ENCODE data around the gene NEUROD2.

NEUROD2 gene

DNA sequence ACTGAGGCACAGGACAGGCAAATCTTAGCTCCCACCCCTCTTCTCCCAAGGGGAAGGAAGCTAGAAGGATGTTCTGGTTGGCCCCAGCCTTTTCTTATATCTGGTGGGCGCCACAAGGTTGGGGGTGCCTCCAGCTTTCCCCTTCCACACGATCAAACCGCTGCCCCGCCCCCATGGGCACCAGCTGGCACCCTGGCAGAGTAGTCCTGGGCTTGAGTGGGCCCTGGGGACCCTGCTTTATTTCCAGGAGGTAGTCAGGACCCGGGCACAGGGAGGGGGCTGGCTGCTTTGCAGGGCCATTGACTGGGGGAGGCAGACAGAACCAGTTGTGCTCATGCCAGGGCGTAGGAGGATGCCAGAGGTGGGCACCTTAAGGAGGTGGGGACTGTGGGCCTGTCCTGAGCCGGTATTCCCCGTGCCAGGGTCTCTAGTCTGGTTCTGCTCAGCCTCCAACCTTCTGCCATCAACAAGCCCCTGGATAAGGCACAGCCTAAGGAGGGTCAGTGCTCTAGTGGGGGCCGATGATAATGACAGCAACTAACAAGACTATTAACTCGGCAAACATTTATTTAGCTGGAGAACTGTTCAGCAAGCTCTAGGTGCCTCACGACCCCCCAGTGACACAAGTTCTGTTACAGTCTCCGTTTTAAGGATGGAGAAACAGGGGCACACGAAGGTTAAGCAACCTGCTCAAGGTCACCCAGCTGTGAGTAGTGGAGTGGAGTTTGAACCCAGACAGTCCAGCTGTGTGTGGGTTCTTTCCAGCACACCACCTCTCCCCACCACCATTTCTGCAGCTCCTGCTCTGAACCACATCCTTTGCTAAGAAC, 11.5 kb upstream of the NEUROD2 start:
- no peak for DNase-seq (ENCODE audit: low read depth)

DNA sequence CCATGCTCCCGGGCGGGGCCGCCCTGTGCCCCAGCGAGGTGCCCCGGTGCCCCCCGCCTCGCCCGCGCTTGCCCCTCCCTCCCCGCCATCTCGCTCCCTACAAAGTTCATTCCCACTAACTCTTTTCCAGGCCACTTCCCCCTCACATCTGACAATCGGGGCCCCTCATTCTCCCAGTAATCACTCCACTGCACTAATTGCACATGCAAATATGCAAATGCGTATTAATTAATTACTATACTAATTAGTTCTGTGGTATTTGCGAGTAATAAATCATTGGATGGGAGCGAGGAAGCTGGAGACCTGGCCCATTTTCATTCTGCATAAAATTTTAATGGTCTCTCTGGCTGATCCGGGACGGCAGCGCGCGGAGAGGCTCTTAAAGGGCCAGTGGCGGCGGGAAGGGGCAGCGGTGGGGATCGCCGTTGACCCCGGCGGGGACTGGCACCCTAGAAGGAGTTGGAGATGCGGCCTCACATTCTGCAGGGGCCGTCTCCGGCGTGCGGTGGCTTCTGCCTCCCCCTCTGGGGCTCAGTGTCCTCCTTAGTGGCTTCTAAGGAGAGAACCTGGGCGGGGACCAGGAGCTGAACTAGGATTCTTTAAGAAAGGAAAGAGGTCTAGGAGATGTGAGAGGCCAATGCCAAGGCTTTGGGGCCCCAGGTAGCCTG, 10.7 kb upstream of the NEUROD2 start:
- DNase-seq (ENCODE audit: low read depth) = no peak

- peak; percentile 17 for DNase-seq (ENCODE audit: low read depth)
Measured at GRCh38 chr17:39617446-39618245, 9.9 kb upstream of the NEUROD2 start.

DNA sequence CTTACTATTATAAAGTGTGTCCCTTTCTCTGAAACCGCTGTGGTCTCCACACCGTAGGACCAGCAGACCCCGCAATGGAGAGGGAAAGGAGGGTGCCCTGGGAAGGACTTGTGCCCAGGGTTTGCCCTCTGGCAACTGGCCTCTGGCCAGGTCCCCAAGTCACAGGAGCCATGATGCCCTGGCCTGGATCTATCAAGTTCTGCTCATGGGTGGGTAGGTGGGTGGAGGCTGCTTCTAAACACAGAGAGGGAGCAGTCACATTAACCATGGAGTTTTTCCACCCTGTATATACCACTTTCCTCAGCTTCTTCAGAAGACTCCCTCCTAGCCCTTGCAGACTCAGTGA, 9.4 kb upstream of the NEUROD2 start:
- DNase-seq (ENCODE audit: low read depth) = no peak

GRCh38 chr17:39615434-39615833, 7.7 kb upstream of the NEUROD2 start:
- DNase-seq (ENCODE audit: low read depth) = no peak

GRCh38 chr17:39614545-39615157, 6.9 kb upstream of the NEUROD2 start:
- DNase-seq (ENCODE audit: low read depth) = no peak

DNA sequence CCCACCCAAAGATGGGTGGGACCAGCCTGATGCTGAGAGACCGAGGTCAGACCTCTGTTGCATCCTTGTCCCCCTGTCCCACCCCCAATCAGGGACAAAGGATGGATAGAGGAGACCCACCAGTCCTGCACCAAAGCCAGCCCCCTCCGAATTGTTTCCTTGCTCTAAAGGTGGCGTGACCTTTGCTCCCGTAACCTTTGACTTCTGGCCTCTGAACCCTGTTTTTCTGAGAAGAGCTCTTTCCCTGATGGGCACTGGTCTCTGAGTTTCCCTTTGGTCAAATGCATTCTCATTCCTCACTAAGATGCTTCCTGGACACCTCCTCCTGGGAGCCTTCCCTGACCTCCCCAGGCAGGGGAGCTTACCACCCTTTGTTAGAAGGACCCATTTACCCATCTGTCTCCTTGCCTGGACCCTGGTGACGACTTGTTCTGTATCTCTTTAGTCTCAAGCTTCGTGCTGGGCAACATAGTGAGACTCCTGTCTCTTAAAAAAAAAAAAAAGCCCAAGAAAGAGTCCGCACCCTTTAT, 5.3 kb upstream of the NEUROD2 start:
- no peak for DNase-seq (ENCODE audit: low read depth)

- DNase-seq (ENCODE audit: low read depth) = no peak
Measured at GRCh38 chr17:39612291-39612894, 4.7 kb upstream of the NEUROD2 start.

GRCh38 chr17:39611401-39612112, 3.8 kb upstream of the NEUROD2 start:
- DNase-seq (ENCODE audit: low read depth) = no peak

GRCh38 chr17:39609416-39610025, 1.8 kb upstream of the NEUROD2 start:
- DNase-seq (ENCODE audit: low read depth) = no peak

DNA sequence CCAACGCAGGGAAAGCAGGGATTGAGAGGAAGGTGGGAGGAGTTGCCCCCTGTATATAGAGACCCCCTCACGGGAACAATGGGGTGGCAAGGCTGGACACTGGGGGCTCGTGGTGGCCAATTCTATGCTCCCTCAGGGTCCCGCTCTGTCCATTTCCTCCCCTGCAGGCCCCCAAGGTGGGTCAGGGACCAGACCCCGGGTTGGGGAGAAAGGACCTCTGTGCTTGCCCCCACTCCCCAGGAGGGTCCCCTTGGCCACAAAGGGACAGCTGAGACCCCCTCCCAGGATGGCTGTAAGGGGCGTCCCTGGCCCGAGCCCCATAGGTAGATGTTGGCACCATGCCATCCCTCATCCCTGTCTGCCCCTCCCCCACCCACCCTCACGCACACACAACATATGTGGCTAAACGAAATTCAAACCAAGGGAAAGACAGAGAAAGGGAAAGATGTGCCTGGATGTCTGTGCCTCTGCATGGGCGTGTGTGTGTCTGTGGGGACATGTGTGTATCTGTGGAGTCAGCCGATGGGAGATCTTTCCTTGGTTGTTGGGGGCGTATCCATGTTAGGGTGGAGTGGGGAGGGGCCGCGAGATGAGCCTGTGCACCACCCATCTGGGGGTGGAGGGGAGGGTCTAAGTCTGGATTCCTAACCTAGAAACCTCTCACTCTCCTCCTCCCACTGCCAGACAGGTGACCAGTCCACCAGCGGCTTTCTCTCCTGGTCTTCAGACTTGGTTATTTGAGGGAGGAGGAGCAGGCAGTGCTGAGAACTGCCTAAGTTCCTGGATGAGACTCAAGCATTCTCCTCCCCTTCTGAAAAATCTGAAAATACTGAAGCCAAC, 642 bp upstream of the NEUROD2 start:
- no peak for DNase-seq (ENCODE audit: low read depth)

DNA sequence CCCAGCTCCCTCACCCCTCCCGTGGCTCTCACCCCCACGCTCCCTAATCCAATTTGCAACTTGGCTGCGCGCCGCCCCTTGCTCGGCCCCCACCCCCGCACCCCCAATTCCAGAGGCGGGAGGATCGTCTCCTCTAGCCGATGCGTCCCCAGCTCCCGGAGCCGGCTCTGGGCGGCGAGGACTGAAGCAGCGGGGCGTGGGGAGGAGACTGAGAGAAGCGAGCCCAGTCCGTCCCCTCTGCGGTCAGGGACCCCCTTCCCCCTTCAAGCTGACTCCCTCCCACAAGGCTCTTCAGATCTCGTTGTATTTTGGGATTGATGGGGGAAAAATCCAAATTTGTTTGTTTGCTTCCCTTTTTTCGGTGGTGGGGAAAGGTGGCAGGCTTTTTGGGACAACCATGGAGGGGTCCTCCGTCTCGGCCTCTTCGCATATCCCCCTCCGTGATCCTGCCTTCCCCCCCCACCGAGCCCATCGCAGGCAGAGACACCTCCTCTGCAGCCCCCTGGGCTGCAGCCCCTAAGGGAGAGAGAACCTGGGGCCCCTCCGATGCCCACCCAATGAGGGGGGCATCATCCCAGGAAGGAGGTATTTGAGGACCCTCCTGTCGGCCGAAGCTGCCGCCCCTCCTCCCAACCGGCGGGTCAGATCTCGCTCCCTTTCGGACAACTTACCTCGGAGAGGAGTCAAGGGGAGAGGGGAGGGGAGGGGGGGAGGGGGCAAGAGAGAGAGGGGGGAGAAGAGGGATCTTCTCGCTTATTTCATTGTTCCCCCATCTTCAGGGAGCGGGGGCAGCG, 466 bp downstream of the NEUROD2 start:
- DNase-seq (ENCODE audit: low read depth) = no peak

- DNase-seq (ENCODE audit: low read depth) = no peak
Measured at GRCh38 chr17:39606434-39607056, 1.2 kb downstream of the NEUROD2 start.

DNA sequence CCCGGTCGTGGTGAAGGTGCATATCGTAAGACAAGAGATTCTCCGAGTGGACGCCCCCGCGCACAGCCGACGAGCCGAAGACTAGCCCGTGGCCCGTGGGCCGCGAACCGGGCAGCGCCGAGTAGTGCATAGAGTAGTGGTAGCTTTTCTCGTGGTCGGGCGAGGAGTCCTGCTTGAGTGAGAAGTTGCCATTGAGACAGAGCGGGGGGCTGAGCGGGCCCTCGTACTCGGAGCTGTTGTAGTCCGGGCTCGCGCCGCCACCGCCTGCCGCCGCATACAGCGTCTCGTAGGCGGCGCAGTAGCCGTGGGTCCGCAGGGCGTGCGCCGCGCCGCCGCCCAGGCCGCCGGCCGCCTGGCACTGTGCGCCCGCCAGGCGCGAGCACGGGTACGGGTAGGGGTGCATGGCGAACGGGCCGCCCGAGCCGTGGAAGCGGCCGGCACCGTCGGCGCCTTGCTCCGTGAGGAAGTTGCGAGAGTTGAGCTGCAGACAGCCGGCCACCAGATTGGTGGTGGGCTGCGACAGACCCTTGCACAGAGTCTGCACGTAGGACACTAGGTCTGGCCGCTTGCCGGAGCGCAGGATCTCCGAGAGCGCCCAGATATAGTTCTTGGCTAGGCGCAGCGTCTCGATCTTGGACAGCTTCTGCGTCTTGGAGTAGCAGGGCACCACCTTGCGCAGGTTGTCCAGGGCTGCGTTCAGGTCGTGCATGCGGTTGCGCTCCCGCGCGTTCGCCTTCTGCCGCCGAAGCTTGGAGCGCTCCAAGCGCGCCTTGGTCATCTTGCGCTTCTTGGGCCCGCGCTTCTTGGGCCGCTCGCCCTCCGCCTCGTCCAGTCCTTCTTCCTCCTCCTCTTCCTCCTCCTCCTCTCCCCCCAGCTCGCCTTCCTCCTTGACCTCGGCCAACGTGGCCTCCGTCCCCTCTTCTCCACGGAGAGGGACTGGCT, 2.0 kb downstream of the NEUROD2 start:
- DNase-seq (ENCODE audit: low read depth) = no peak

GRCh38 chr17:39604911-39605491, 2.7 kb downstream of the NEUROD2 start:
- no peak for DNase-seq (ENCODE audit: low read depth)

DNA sequence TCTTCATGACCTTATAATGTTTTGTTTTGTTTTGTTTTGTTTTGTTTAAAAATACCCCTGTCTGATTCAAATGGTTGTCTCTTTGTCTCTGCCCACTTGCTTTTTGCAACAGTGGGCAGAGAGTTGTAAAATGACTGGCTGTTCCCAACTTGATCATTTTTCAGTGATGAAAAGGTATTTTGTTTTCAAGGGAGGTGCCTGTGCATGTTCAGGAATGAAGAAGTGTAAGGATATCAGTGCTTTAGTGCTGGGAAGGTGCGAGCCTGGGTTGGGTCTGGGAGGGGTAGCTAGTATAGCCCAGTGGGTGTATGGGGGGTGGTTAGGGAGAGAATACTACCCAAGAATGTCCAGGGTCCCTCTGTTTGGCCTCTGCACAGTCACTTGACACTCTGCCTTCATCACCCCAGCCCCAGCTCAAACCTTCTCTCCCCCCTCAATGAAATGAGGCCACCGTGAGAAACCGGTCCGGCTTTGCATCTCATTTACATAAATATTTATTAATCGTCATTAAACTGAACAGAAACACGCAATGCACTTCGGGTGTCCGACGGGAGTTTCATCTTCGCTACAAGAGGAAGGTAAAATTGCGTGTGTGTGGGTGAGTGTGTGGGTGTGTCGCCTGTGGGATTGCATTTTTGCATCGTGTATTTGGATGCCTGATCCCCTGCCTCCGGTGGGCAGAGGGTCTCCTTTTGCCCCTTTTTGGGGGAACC, 4.3 kb downstream of the NEUROD2 start:
- DNase-seq (ENCODE audit: low read depth) = no peak

Data from stimulated activated CD8-positive, alpha-beta memory T cell treated with anti-CD3 and anti-CD28 coated beads, Interleukin-15, amount 100 ng/mL, for 1 hour (primary cell).